KMS-11 (cell line): ENCODE data around the gene THRA.

ENCODE experiments used
- H2AFZ ChIP-seq: fragments of 200-600 bp; sonication (generic); 2 replicates; pipeline ENCODE4 v1.6.1; 2016; ENCODE audit warnings: antibody characterized with exemption, mixed run types, low read depth
- H3K27ac ChIP-seq: fragments of 200-600 bp; sonication (generic); 2 replicates; pipeline ENCODE4 v1.6.1; 2016; ENCODE audit warnings: mild to moderate bottlenecking, mixed run types
- H3K27me3 ChIP-seq: fragments of 200-600 bp; sonication (generic); 2 replicates; pipeline ENCODE4 v1.6.1; 2017; ENCODE audit warnings: mild to moderate bottlenecking, low read depth, mixed run types, moderate library complexity; ENCODE audit not compliant: insufficient read depth
- H3K36me3 ChIP-seq: fragments of 200-600 bp; sonication (generic); 2 replicates; pipeline ENCODE4 v1.6.1; 2017; ENCODE audit warnings: mild to moderate bottlenecking, mixed run types; ENCODE audit not compliant: insufficient read depth
- H3K4me1 ChIP-seq: fragments of 200-600 bp; sonication (generic); 2 replicates; pipeline ENCODE4 v1.6.1; 2016; ENCODE audit warnings: mild to moderate bottlenecking, low read depth, mixed run types; ENCODE audit not compliant: poor library complexity, severe bottlenecking
- H3K4me2 ChIP-seq: fragments of 200-600 bp; sonication (generic); 2 replicates; pipeline ENCODE4 v1.7.0; 2016; ENCODE audit warnings: mild to moderate bottlenecking, mixed run types
- H3K4me3 ChIP-seq: fragments of 200-600 bp; sonication (generic); IDR thresholded peaks from 2 replicates; pipeline ENCODE4 v1.6.1; 2017; ENCODE audit warnings: low read depth, low read length, mixed read lengths; ENCODE audit not compliant: insufficient read depth
- H3K79me2 ChIP-seq: fragments of 200-600 bp; sonication (generic); 2 replicates; pipeline ENCODE4 v1.6.1; 2016; ENCODE audit warnings: low read depth, mixed run types; ENCODE audit not compliant: insufficient read depth
- H3K9ac ChIP-seq: fragments of 200-600 bp; sonication (generic); 2 replicates; pipeline ENCODE4 v1.6.1; 2016; ENCODE audit warnings: mild to moderate bottlenecking, mixed run types
- H4K20me1 ChIP-seq: fragments of 200-600 bp; sonication (generic); 2 replicates; pipeline ENCODE4 v1.6.1; 2016; ENCODE audit warnings: mild to moderate bottlenecking, mixed run types; ENCODE audit not compliant: insufficient read depth
- CTCF ChIP-seq: fragments of 200-600 bp; sonication (generic); conservative IDR thresholded peaks from 2 replicates; pipeline ENCODE4 v1.6.1; 2017; ENCODE audit warnings: low read depth, mild to moderate bottlenecking, antibody characterized with exemption, low read length, moderate library complexity, mixed read lengths

Gene THRA

GRCh38 chr17:40074175-40074512 is 11.4 kb downstream of the THRA start:
- H4K20me1 ChIP-seq: no peaks in the 10 kb centered on the region
- no peak overlapping the region for H3K27ac ChIP-seq
- no peaks in the 10 kb centered on the region for H3K36me3 ChIP-seq
- H3K27me3 ChIP-seq: no peaks in the 10 kb centered on the region
- no peak overlapping the region for H2AFZ ChIP-seq
- H3K79me2 ChIP-seq: no peaks in the 10 kb centered on the region; the same call in 1 of the 2 replicates
- no peak overlapping the region for H3K9ac ChIP-seq
- TF ChIP-seq CTCF: no peak
- peaks cover 49% of the 10 kb centered on the region for H3K4me1 ChIP-seq
- H3K4me2 ChIP-seq: no peak overlapping the region
- no peak overlapping the region for H3K4me3 ChIP-seq

- Histone ChIP-seq H3K4me3 (no peak overlapping the region), H3K79me2 (no peaks in the 10 kb centered on the region; the same call in 1 of the 2 replicates), H3K27ac (no peak overlapping the region), H3K27me3 (no peaks in the 10 kb centered on the region), H3K36me3 (no peaks in the 10 kb centered on the region), H2AFZ (no peak overlapping the region), H4K20me1 (no peaks in the 10 kb centered on the region), H3K9ac (no peak overlapping the region), H3K4me1 (peaks cover 42% of the 10 kb centered on the region), H3K4me2 (no peak overlapping the region; the same call in 1 of the 2 replicates)
- TF ChIP-seq CTCF: no peak
Observed at GRCh38 chr17:40074871-40075200, 12.1 kb downstream of the THRA start.

- Histone ChIP-seq H3K4me1 (peaks cover 37% of the 10 kb centered on the region), H3K4me2 (no peak overlapping the region; the same call in 1 of the 2 replicates), H3K9ac (no peak overlapping the region), H4K20me1 (no peaks in the 10 kb centered on the region), H3K27ac (no peak overlapping the region), H3K36me3 (no peaks in the 10 kb centered on the region), H3K4me3 (no peak overlapping the region), H3K27me3 (no peaks in the 10 kb centered on the region), H2AFZ (no peak overlapping the region), H3K79me2 (no peaks in the 10 kb centered on the region; the same call in 1 of the 2 replicates)
- peak; percentile 99 for TF ChIP-seq CTCF
Observed at GRCh38 chr17:40075201-40075941, 12.6 kb downstream of the THRA start.

GRCh38 chr17:40075942-40076498 is 13.3 kb downstream of the THRA start:
- no peak overlapping the region for H3K9ac ChIP-seq

More at GRCh38 chr17:40075942-40076498, 13.3 kb downstream of the THRA start:
- Histone ChIP-seq H4K20me1 (no peaks in the 10 kb centered on the region), H3K4me1 (peaks cover 30% of the 10 kb centered on the region), H3K79me2 (no peaks in the 10 kb centered on the region; the same call in 1 of the 2 replicates), H2AFZ (no peak overlapping the region), H3K4me2 (no peak overlapping the region), H3K27me3 (no peaks in the 10 kb centered on the region), H3K36me3 (no peaks in the 10 kb centered on the region), H3K4me3 (no peak overlapping the region), H3K27ac (no peak overlapping the region)
- no peak for TF ChIP-seq CTCF
